ENCODE results near the gene ADIG.
"Not testable (repeated sequence)": the region's sequence is repeated elsewhere in the genome, so short reads cannot be mapped to it uniquely, and the experiment has no call there.

Gene ADIG

DNA sequence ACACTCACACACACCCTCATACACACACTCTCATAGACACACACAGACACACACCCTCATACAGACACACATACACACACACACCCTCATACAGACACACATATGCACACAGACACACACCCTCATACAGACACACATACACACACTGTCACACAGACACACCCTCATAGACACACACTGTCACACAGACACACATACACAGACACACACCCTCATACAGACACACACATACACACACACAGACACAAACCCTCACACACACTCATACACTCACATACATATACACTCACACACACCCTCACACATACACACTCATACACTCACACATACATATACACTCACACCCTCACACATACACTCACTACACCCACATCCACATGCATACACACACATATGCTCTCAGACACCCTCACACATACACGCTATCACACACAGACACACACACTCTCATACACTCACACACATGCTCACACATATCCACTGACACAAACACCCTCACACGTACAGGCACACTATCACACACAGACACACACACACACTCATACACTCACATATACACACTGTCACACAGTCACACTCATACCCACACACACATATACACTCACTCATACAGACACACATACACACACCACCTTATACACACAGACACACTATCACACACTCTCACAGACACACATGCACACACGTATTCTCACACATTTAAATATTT is 9.1 kb downstream of the ADIG start:
- H3K27me3 Mint-ChIP-seq = no peaks in the 10 kb centered on the region
- no peaks in the 10 kb centered on the region for H3K4me1 Mint-ChIP-seq
- H3K4me3 Mint-ChIP-seq = no peak overlapping the region
- no peak for ATAC-seq
- H3K9me3 Mint-ChIP-seq = no peaks in the 10 kb centered on the region
- H3K27ac Mint-ChIP-seq = no peak overlapping the region
- DNase-seq = no peak

DNA sequence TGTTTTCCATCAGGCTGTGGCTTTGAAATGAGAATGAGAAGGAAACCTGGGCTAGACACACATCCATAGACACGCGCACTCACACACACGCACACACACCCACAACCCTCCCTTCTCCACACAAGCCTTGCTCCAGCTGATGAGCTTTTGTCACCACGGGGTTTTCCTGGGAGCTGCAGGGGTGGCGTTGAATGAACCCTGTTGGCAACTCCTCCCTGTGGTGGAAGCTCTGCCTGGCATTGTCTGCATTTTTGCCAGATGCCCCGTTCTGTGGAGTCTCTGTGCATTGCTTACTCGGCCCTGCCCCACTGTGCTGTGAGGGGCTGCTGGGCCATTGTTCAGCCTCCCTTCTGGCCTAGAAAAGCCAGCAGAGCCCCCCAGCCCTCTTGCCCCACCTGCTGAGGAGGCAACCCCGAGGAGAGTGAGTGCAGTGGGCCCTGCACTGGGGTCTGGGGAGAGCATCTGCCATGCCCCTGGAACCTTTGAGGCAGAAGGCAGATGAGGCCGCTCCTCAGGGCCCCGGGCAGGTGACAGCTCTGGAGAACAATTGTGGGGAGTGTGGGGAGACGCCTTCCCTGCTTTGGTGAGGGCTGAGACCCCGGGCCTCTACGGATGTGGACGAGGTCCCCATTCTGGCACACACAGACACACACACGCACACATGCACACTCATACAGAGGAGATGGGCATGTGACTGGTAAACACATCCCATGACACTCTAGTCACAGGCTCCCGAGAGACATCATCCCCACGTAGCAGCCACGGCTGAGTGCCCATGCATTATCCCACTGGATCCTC is 9.9 kb downstream of the ADIG start:
- ATAC-seq = no peak
- Mint-ChIP-seq H3K4me1 (no peaks in the 10 kb centered on the region), H3K9me3 (no peaks in the 10 kb centered on the region), H3K4me3 (no peak overlapping the region), H3K27ac (no peak overlapping the region), H3K27me3 (no peaks in the 10 kb centered on the region)
- no peak for DNase-seq

DNA sequence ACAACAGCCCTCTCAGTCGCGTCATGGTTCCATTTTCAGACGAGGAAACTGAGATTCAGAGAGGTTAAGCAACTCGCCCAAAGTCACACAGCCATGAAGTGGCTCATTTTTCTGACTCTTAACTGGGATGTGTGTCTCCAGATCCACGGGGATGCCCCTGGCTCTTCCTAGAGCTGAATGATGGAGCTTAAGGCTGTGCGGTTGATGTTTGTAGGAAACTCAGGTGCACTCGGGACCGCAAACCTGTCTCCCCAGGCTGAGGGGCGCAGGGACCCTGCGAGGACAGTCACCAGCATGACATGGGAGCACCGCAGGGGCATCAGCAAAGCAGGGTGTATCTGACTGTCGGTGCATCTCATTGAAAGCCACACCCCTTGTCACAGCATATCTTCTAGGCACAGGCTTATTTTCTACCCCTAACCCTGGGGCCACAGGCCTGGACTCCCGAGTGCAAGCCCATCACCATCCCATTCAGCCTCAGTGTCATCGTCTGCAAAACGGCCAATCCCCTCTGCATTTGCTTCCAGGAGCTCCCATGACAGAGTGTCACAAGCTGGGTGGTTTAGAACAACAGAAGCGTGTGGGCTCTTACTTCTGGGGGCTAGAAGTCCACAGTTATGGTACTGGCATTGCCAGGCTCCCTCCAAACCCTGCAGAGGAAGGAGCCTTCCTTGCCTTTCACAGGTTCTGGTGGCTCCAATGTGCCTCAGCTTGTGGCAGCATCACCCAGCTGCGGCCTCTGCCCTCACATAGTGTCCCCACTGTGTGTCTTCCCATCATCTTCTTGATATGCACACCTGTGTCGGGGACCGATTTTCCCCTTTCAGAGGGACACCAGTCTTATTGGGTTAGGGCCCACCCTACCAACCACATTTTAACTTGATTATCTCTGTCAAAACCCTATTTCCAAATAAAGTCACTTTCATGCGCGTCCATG is 10.7 kb downstream of the ADIG start:
- no peaks in the 10 kb centered on the region for H3K9me3 Mint-ChIP-seq
- ATAC-seq = no peak
- H3K27me3 Mint-ChIP-seq = peaks cover 3% of the 10 kb centered on the region
- no peak overlapping the region for H3K4me3 Mint-ChIP-seq
- H3K27ac Mint-ChIP-seq = no peak overlapping the region
- DNase-seq = no peak
- no peaks in the 10 kb centered on the region for H3K4me1 Mint-ChIP-seq

DNA sequence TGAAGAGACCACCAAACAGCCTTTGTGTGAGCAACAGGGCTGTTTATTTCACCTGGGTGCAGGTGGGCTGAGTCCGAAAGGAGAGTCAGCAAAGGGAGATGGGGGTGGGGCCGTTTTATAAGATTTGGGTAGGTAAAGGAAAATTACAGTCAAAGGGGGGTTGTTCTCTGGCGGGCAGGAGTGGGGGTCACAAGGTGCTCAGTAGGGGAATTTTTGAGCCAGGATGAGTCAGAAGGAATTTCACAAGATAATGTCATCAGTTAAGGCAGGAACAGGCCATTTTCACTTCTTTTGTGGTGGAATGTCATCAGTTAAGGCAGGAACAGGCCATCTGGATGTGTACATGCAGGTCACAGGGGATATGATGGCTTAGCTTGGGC is 11.4 kb downstream of the ADIG start:
- H3K27me3 Mint-ChIP-seq, ATAC-seq, H3K4me3 Mint-ChIP-seq, DNase-seq, H3K4me1 Mint-ChIP-seq, H3K9me3 Mint-ChIP-seq, H3K27ac Mint-ChIP-seq: not testable (repeated sequence)

DNA sequence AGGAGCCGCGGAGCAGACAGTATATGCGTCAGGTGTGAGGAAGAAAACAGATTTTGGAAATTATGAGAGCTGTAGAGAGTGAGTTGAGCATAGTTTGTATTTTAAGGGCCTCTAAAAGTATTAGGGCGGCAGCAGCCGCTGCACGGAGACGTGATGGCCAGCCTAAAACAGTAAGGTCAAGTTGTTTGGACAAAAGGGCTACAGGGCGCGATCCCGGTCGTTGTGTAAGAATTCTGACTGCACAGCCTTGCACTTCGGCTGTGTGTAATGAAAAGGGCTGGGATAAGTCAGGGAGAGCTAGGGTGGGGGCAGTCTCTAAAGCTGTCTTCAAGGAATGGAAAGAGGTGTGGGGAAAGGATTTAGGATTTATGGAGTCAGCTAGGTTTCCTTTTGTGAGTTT is 13.3 kb downstream of the ADIG start:
- H3K4me3 Mint-ChIP-seq, ATAC-seq, DNase-seq, H3K4me1 Mint-ChIP-seq, H3K9me3 Mint-ChIP-seq, H3K27ac Mint-ChIP-seq: not testable (repeated sequence)
- H3K27me3 Mint-ChIP-seq = peaks cover 20% of the 10 kb centered on the region

DNA sequence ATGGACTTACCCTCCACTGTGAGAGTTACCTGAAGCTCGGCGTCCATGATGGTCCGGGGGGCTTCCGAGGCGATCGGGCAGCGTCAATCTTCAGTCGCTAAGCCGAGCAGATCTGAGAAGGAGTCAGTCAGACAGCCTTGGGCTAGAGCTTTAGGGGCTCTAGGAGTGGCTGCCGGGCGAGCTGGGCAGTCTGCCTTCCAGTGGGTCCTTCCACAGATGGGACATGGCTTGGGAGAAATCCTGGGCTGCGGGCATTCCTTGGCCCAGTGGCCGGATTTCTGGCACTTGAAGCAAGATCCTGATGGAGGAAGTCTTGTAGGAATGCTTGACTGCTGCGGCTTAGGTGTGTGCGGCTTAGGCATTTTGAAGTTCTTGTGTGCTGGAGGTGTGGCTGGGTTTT is 14.9 kb downstream of the ADIG start:
- not testable (repeated sequence) for H3K27ac Mint-ChIP-seq, H3K4me3 Mint-ChIP-seq, H3K4me1 Mint-ChIP-seq, DNase-seq, ATAC-seq, H3K9me3 Mint-ChIP-seq
- H3K27me3 Mint-ChIP-seq = peaks cover 34% of the 10 kb centered on the region

DNA sequence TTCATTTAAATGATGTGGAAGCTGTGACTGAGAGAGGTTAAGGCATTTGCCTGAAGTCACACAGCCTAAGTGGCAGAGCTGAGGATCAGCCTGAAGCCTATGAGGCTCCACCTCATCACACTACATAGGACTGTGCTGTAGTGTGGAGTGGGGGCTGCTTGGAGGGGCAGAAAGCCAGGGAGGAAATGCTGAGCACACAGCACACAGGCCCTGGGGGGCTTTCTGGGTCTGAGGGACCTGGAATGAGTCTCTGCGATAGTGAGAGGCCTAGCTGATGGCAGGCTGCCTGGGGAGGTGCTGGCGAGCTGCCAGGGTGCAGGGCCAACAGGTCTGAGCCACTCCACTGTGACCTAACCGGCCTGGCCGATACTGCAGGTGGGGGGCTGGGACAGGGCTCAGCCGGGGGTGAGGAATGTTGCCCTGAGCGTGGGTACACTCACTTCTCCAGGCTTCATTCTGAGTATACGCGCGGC is 18.4 kb downstream of the ADIG start:
- H3K27me3 Mint-ChIP-seq = peaks cover 68% of the 10 kb centered on the region
- no peaks in the 10 kb centered on the region for H3K9me3 Mint-ChIP-seq
- ATAC-seq (no peak), DNase-seq (no peak)
- peaks cover 18% of the 10 kb centered on the region for H3K4me1 Mint-ChIP-seq
- H3K4me3 Mint-ChIP-seq = no peak overlapping the region
- no peak overlapping the region for H3K27ac Mint-ChIP-seq

DNA sequence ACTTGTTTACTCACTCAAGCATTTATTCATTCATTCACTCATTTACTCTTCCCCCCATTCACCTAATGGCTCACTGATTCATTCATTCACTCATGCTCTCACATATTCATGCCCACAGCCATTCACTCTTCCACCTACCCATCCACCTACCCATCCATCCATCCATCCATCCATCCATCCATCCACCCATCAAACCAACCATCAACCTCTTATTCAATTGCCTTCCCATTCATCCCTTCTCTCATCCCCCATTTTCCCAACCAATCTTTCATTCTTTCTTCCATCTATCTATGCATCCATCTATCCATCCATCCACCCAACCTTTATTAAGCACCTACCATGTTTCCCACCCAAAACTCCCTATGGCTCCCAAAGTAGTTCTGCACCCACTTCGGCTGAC is 19.1 kb downstream of the ADIG start:
- DNase-seq (no peak), ATAC-seq (no peak)
- Mint-ChIP-seq H3K27ac (no peak overlapping the region), H3K27me3 (peaks cover 72% of the 10 kb centered on the region), H3K4me3 (no peak overlapping the region), H3K9me3 (no peaks in the 10 kb centered on the region), H3K4me1 (peaks cover 18% of the 10 kb centered on the region)

DNA sequence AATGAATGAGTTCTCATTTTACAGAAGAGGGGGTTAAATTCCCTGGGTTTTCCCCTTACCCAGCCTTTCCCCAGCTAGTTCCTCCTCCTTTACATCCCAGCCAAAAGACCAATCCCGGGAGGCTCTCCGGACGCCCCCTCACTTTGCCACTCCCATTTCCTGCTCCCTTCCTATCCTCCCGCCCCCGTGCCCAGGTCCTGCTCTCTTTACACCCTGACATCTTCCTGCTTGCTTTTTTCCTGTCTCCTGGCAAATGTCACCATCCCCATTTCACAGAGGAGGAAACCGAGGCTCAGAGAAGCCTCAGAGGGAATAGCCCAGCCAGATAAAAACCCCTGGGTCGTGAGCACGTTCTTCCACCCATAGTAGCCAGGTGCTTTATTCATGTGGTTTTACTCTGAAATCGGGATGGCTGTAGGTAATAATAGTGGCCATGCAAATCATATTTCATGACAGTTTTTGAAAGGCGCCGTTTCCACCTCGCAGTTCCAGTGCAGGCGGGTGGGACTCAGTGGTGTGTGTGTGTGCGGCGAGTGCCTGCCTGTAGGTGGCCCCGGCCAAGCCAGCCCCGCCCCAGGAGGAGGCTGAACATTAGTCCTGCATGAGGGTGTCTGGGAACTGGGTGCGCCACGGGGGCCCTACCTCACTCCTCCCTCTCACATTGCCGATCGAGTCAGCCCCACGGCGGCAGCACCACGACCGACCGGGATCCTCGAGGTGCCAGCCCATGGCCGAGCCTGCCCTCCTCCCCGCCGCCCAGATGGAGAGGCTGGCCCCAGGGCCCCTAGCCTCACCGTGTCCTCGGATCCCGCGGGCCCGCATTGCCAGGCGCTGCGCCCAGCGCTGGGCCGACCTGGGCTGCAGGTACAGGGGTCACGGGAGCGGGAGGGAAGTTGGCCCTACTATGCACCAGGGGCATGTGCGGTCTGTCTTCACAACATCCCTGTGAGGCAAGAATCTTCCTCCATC is 20.5 kb downstream of the ADIG start, which contains the start of gene ARHGAP40:
Gene ARHGAP40, plus strand, starts transcription at position 594 of the 969 bp plus-strand sequence.
- peak within 1 kb of the TSS; percentile 27 to 61 for H3K4me3 Mint-ChIP-seq

DNA sequence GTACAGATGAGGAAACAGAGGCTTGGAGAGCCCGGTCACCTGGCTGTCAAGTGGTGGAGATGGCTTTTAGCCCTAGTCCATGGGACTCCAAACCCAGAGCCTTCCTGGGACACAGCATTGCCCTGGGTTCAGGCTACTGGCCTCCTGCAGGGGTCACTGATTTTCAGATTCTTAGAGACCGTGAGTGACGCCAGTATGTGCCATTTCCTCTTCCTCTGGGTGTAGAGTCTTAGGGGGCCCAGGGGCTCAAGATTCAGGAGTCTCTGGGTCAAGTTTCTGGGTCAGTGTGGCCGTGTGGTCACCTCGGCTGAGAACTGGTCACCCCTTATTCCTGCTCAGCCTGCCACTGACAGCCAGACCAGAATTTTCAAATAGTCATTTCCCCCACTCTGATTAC is 21.2 kb downstream of the ADIG start:
- ATAC-seq = no peak
- Mint-ChIP-seq H3K4me1 (peaks cover 18% of the 10 kb centered on the region), H3K9me3 (no peaks in the 10 kb centered on the region), H3K27ac (no peak overlapping the region), H3K27me3 (peaks cover 76% of the 10 kb centered on the region), H3K4me3 (no peak overlapping the region)
- no peak for DNase-seq

More for the DNA sequence above, 20.5 kb downstream of the ADIG start, which contains the start of gene ARHGAP40:
- H3K27me3 Mint-ChIP-seq = peaks cover 76% of the 10 kb centered on the region
- DNase-seq = peak; percentile 32 to 33
- ATAC-seq = peak; percentile 95
- no peaks in the 10 kb centered on the region for H3K9me3 Mint-ChIP-seq
- peaks cover 18% of the 10 kb centered on the region for H3K4me1 Mint-ChIP-seq
- no peak within 1 kb of the TSS for H3K27ac Mint-ChIP-seq

DNA sequence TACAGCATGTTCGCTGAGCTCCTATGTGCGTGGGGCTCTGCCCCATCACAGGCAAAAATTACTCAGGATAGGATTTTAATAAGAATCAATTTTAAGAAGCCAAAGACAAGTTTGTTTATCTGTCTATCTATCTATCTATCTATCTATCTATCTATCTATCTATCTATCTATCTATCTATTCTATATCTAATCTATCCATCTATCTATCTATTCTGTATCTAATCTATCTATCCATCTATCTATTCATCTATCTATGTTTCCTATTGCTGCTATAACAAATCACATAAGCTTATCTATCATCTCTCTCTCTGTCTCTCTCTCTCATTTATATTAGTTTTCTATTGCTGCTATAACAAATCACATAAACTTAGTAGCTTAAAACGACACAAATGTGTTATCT is 22.3 kb downstream of the ADIG start:
- peaks cover 76% of the 10 kb centered on the region for H3K27me3 Mint-ChIP-seq
- H3K4me1 Mint-ChIP-seq = peaks cover 18% of the 10 kb centered on the region
- H3K9me3 Mint-ChIP-seq = no peaks in the 10 kb centered on the region
- H3K4me3 Mint-ChIP-seq = no peak overlapping the region
- no peak for DNase-seq
- no peak for ATAC-seq
- no peak overlapping the region for H3K27ac Mint-ChIP-seq

DNA sequence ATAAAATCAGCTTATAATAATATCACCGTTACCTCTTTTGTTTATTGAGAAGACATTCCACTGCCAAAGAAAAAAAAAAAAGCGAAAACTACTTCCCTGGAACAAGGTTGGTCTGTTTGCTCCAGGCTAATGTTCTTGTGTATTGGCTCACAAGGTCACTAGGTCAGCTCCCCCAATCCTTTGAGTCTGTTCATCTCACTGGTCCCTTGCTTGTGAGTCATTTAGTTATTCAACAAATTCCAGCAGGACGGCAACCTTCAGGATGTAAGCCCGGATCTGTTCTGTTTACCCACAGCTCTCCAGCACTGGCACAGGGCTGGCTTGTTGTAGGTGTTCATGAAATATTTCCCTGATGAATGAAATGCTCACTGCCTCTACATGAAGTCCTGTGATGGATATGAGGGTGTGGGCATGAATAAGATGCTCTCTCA is 23.9 kb downstream of the ADIG start:
- no peak overlapping the region for H3K4me3 Mint-ChIP-seq
- no peaks in the 10 kb centered on the region for H3K9me3 Mint-ChIP-seq
- peaks cover 87% of the 10 kb centered on the region for H3K27me3 Mint-ChIP-seq
- no peak for ATAC-seq
- H3K27ac Mint-ChIP-seq = no peak overlapping the region
- H3K4me1 Mint-ChIP-seq = peaks cover 18% of the 10 kb centered on the region
- no peak for DNase-seq

DNA sequence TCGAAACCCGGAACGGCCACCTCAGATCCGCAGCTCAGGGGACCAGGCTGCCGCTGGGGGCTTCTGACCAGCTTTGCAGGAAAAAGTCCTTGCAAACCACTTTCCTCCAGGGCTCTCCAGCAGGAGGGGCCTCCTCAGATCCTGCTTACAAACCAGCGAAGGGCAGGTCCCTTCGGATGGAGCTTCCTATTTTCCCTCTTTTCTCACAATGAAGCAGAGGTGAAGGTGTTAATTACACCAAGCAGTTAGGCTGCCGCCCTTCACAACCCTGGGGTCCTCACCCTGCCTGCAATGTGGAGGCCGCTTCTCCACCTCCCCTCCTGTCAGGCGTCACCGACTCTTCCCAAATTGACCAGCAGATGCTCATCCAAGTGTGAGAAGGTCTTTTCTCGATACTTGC is 26.4 kb downstream of the ADIG start:
- H3K9me3 Mint-ChIP-seq = no peaks in the 10 kb centered on the region
- no peak for ATAC-seq
- no peak overlapping the region for H3K27ac Mint-ChIP-seq
- H3K27me3 Mint-ChIP-seq = peaks cover 73% of the 10 kb centered on the region
- no peak for DNase-seq
- no peak overlapping the region for H3K4me3 Mint-ChIP-seq
- H3K4me1 Mint-ChIP-seq = peaks cover 2% of the 10 kb centered on the region

DNA sequence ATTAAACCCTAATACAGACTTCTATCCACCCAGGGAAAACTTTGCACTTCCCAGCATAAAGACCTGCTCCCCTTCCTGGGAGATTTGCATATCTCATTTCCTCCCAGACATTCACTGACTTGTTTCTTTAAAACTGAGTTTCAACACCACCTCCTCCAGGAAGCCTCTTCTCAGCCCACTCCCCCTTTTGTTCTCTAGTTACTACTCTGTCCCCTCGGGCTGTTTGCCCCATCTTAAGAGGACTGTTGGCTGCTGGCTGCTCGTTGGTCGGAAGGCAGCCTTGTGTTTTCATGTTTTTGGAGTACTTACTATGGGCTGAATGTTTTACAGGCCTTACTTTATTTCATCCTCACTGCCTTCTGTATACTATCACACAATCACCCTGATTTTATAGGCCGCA is 27.2 kb downstream of the ADIG start:
- no peak overlapping the region for H3K27ac Mint-ChIP-seq
- no peaks in the 10 kb centered on the region for H3K4me1 Mint-ChIP-seq
- H3K4me3 Mint-ChIP-seq = no peak overlapping the region
- H3K27me3 Mint-ChIP-seq = peaks cover 65% of the 10 kb centered on the region
- ATAC-seq = no peak
- DNase-seq = no peak
- no peaks in the 10 kb centered on the region for H3K9me3 Mint-ChIP-seq
